PC-9 (cell line): ENCODE results near the gene PRCD.

Experiments
- CTCF ChIP-seq: fragments of 200-600 bp; sonication (generic); conservative IDR thresholded peaks from 2 replicates; pipeline ENCODE4 v1.6.1; 2017; ENCODE audit warnings: mixed run types, antibody characterized with exemption, mild to moderate bottlenecking, moderate library complexity
- EZH2 ChIP-seq: fragments of 200-600 bp; sonication (generic); IDR thresholded peaks from 2 replicates; pipeline ENCODE4 v1.8.0; 2017; ENCODE audit warnings: antibody characterized with exemption, low read depth

GRCh38 chr17:76566988-76567431 is 27.2 kb downstream of the PRCD start:
- TF ChIP-seq CTCF (no peak), EZH2 (no peak)
